ENCODE results near the gene SHROOM3.

DNA sequence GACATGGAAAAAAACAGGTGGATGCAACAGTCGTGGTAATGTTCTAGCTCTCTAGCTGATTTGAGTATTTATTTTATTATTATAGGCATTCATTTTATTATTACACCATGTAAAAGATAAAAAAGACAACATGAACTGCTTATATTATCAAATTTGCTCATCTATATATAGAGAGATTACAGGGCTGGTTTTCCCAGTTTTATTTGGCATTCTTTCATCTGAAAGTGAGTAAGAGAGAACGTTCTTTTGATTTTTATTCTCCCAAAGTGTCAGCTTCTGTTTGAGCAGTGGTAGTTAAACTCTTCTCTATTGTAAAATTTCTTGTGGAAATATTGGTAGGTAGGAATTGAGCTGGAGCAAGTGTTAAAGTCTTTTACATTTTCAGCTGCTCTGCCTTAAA, 283.0 kb downstream of the SHROOM3 start:
- no peak for TF ChIP-seq YY1 (IDR thresholded peaks at IDR 0.05; ENCODE audit: insufficient read depth, insufficient read length)
- no peak for TF ChIP-seq SUZ12 (IDR thresholded peaks at IDR 0.05; ENCODE audit: extremely low read depth, insufficient read depth, insufficient read length)
- no peak for TF ChIP-seq ZNF274 (IDR thresholded peaks at IDR 0.05; ENCODE audit: low read depth, low read length)

All from NT2/D1 (cell line).